DMS53 (cell line): ENCODE measurements around the gene DIS3L.
"Not testable (repeated sequence)": the region's sequence is repeated elsewhere in the genome, so short reads cannot be mapped to it uniquely, and the experiment has no call there.

Source experiments
- DNase-seq: peaks from one replicate; lab custom pipeline; 2025; lab: John Stamatoyannopoulos, UW

Gene DIS3L

DNA sequence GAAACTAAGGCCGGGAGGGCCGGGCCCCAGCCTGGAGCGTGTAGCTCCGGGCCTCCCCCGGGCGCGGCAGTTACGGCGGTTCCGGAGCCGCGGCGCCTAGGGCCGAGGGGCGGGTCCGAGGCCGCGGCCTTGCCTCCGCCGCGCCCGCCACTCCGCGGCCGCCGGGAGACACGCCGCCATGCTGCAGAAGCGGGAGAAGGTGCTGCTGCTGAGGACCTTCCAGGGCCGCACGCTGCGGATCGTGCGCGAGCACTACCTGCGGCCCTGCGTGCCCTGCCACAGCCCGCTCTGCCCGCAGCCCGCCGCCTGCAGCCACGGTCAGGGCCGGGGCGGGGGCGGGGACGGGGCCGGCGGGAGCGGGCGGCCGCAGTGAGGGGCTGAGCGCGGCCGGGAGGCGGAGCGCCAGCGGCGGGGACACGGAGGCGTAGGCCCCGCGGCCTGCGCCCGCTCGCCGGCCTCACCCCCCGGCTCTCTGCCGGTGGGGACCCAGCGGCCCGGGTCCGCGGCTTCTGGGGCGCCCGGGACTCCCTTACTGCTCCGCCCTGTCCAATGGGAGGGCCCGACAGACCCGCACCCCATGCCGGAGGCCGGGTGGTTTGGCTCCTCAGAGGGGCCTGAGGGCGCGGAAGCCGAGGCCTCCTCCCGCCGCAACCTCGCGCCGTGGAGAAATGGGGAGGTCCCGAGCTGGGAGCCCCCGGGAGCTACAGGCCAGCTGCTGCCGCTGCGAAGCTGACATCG lies at the start of gene DIS3L:
Gene DIS3L (plus strand): TSS at position 150 of the 738 bp plus-strand sequence. CDS start 29 bp downstream, at position 179.
- DNase-seq: peak; percentile 86

DNA sequence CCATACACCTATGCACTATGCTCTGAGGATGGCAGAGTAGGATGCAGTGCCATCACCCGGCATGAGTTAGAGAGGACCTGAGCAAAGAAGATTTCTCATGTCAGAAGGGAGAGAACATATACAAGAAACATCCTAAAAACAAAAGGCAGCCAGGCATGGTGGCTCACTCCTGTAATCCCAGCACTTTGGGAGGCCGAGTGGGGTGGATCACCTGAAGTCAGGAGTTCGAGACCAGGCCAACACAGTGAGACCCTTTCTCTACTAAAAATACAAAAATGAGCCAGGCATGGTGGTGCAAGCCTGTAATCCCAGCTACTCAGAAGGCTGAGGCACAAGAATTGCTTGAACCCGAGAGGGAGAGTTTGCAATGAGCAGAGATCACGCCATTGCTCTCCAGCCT lies 47.5 kb upstream of the DIS3L start:
- DNase-seq: not testable (repeated sequence)

DNA sequence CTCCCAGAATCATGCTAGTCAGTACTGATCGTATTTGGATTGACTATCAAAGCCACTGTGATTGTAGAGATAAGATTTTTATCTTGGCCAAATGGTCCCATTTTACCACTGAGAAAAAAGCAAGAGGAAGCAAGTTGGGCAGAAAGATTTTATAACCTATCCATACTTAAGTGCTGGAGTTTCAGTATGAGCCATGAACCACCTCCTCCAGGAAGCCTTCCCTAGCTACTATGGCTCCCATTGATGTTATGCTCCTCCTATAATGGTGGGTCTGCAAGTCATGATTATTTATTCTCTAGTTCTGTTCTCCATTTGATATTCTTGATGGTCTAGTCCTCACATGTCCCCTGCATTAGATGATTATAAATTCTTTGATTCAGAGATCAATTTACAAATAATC lies 46.4 kb upstream of the DIS3L start:
- no peak for DNase-seq

DNA sequence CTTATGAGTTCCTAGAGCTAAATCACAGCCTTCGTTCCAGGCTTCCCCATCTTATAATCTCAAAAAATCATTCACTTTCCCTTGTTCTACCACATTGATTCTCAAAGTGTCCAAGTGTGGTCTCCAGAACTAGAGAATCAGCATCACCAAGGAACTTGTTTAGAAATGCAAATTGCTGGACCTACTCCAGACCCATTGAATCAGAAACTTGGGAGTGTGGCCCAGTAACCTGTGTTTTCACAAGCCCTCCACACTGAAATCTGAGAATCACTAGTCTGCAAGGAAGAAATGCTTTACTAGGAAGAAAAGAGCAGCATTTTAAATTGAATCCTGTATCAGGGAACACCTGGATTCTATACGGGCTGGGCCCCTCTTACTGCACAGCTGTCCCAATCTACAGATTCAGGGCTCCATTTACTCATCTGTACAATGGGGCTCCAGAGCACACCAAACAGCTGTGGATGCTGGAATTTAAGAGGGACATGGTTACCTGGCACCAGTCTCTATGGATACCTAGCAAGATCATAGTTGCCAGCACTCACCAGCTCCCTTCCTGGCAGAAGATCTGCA lies 43.7 kb upstream of the DIS3L start:
- DNase-seq: no peak

DNA sequence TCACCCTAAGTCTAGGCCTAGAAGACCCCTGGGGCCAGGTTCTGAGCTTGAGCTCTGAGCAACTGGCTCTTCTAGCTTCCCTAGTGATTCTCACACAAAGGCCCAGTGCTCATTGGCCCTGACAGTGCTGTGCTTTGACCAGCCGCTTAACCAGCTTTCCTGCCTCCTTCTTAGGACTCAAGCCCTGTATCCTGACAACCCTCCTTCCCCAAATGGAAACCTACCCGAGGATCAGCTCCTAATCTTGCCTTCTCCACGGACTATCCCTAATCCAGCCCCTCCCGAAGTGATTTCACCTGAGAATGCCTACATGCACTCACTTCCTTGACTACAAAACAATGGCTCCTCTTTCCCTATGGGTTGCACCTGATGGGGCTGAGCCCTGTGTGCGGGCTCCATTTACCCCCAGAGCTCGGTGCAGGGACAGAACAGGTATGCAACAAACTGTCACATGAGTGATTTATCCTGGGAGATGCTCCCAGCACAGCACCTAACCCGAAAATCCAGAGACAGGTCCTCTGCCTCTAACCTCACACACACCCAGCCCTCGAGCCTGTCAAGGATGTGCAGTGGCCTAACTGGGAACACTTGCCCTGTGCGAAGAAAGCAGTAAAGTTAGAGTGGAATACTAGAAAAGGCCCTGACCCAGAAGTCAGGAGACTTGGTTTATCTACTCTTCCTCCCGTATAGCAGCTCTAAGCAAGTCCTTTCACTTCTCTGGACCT lies 42.1 kb upstream of the DIS3L start:
- DNase-seq: no peak

DNA sequence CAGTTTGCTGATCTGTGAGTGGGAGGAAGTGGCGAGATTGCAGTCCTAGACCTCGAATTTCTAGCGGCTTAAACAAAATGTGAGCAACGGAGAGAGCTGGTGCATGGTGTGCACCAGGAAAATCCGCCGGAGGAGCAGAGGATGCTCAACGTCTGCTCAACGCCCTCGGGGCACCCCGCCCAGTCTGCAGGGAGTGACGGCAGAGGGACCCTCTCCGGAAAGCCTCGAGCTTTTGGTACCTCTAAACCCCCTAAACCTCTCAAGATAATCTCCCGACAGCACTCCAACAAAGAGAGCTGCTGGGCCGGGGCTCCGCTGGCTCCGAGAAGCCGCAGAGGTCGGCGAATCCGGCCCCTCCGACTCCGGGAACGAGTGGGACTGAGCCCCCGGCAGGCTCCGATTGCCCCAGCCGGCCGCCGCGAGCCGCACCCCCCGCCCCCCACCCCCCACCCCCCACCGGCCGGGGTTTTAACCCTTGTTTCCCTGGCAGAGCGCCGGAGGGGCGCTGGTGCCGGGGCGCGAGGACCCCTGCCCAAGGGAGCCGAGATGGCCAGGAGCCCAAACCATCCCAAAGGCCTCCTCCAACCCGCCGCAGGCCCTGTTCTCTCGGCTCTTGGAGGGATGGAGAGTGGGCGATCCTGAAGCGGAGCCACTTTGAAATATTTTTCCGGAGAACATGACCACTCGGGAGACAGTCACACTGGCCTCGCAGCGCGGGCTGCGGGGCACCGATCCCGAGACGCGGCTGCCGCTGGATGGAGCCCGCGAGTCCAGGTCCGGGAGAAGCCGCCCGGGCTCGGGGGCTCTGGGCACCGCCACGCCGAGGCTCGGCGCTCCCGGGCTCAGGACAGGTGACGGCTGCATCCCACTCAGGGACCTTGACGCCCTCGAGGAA lies 41.3 kb upstream of the DIS3L start:
- DNase-seq: peak; percentile 73

DNA sequence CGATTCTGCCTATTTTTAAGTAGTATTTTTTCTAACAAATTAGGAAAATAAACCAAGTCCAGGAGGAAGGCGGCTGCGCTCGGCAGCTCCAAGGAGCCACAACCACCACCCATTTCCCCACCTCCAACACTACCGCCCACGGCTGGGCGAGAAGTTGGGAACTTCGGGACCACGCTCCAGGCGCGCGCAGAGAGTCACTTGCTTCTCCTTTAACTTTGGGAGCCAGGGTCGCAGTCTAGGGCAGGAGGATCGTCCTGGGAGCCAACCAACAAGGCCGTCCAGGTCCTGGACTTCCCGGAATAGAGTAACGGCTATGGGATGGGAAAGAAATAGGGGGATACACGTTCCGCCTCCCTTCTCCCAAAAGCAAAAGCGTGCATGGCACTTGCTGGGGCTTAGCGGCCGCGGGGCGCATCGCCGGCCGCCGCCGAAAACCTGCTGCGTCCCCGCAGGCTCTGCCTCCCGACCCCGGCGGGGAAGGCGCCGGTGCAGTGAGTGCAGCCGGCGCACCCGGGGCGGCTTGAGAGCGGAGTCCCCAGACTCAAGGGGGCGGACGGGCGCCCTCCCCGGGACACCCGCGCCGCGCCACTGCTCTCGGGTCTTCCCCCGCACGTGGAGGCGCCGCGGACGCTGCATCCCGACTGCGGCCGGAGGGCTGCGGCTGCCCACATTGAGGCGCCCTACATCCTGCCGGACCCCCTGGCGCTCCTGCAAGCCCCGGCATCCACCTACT lies 40.5 kb upstream of the DIS3L start:
- peak; percentile 55 for DNase-seq

DNA sequence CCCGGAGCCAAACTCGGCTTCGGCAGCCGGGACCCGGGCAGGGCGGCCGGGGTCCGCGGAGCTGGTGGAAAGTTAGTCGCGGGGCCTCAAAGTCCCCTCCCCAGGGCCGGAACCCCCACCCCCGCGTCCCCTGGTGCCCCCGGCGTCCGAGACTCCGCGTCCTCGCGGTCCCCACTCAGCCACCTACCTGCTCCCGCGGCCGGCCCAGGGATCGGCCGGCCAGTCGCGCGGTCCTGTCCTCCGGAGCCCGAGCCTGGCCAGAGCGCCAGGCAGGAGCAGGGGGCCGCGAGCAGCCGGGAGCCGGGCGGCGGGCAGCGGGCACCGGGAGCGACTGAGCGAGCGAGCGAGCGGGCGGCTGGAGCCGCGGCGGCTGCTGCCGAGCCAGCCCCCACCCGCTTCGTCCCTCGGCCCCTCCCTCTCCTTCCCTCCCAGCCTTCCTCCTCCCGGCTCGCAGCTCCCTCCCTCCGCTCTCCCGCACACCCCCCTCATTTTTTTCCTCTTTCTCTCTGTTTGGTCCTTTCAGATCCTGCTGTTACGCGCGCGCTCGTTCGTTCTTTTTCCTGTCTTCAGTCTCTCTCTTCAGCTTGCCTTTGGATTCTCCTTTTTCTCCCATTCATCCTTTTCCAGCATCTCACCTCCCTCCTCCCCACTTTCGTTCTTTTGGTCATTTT lies 39.8 kb upstream of the DIS3L start, which contains the start of gene MEGF11:
Gene MEGF11 (minus strand): TSS at position 333 of the 671 bp plus-strand sequence. CDS start 125,347 bp downstream, outside the sequence.
- DNase-seq: peak; percentile 70

DNA sequence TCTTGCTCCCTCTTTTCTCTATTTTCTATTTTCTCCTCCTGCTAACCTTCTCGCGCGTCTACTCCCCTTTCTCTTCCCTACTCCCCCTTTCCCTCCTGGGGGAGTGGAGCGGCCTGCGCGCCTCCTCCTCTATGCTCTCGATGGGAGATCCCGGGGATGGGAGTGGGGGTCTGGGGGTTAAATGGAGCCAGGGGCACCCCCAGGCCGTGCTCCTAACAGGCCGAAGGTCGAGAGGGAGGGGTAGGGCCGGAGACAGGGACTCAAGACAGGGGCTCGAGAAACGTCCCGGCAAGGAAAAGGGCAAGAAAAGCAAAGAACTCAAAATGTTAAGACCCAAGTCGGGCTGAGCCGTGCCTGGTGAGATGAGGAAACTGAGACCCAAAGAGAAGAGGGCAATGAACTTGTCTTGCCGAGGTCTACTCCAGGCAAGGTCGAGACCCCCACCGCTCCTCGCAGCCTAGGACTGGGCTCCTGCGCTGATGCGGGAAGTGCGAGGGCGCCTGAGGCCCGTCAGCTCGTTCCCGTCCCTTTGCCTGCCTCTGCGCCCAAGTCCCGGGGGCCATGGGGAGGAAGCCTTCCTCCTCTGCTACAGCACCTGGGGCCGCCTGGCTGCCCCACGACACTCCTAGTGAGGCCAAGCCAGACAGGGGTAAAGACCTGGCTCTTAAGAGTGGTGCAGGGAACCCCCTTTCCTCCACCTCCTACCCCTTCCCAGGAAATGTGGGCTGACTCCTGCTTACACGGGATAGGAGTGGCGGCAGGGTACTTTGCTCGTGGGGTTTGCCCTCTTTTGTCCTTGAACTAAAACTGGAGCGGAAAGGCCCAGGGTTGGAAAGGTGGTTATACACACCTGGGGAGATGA lies 39.0 kb upstream of the DIS3L start:
- DNase-seq: no peak

DNA sequence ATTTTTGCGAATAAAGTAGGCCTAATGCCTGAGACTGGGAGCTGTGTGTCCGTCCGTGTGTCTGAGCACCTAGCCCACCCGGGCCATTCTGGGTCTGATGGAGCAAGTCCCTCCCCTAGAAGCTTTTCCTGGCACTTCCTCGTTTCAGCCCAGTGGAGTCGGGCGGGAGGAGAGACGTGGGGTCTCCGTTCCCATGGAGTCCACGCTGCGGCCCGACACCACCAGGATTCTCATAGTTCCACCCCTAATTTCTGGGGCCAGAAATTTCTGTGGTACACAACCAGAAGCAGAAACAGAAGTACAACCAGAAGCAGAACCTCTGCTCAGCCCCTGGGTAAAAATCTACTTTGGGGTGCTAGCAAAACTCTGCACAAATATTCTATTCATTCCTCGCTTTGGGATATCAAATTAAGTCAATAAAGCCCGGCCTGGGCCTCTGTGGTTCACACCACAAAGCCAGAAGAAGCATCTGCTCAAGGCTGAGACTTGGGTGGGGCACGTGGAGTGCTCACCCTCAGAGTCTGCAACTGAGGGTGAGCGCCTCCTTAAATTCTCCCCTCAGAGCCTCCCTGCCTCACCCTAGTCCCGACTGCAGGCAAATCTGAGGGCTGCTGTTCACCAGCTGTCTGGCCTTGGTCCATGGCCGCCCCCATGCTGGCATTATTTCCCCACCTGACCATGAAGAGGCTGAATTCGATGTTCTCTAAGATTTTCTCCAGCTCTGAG lies 38.3 kb upstream of the DIS3L start:
- no peak for DNase-seq

DNA sequence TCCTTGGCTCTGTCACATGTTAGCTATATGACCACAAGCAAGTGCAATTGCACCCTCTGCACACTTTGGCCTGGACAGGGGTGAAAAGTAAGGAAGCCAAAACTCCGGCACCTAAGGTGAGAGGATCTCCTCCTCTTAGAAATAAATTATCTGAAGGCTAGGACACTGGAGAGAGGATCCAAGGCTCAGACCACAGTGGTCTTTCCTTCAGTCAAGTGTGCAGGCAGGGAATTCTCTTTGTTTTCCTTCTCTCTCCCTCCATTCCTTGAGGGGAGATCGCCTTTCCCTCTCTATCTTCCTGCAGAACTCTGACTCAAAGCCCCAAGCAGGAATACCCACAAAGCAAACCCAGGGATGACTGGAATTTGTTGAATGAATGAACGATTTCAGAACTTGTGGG lies 36.7 kb upstream of the DIS3L start:
- DNase-seq: no peak

DNA sequence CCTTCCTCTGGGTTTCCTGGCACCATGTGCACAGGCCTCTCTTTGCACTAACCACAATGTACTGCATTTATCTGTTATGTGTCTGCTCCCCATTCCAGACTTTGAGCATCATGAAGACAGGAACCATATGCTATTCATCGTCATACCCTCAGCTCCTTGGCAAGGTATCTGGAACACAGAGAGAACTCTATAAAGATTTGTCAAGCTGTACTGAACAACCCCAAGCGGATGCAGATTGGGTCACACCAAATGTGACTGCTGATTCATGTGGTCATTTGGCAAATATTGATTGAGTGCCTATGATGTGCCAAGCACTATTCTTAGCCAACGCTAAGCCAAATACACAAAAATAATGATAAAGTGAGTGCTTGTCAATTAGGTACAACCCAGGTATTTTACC lies 32.3 kb upstream of the DIS3L start:
- no peak for DNase-seq

DNA sequence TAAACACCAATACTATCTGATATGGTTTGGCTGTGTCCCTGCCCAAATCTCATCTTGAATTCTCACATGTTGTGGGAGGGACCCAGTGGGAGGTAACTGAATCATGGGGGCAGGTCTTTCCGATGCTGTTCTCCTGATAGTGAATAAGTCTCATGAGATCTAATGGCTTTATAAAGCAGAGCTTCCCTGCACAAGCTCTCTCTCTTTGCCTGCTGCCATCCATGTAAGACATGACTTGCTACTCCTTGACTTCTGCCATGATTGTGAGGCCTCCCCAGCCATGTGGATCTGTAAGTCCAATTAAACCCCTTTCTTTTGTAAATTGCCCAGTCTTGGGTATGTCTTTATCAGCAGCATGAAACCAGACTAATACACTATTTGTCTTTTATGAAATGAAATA lies 30.5 kb upstream of the DIS3L start:
- DNase-seq: not testable (repeated sequence)

DNA sequence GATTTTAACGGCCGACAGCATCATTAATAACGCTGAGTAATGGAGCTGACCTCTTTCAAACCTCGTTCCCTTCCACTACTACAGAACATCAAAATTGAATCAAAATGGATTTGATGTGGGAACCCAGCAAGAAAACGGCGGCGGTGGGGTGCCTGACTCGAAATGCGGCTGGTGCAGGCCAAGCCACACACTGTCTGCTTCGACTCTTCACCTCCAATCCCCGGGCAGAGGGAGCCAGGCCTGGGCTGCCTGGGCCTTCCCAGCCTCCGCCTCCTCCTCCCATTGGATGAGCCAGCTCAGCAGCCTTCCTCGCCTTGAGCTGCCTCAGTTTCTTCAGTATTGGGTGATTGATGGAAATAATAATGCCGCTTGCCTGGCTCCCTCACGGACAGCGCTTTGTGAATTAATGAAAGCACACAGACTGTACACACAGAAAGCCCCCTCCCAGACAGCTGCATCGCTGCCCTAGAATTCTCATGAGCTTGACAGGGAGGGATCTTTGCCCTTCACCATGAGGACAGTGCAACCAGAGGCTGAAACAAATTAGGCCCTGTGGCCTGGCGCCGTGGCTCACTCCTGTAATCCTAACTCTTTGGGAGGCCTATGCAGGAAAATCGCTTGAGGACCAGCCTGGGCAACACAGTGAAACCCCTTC lies 28.4 kb upstream of the DIS3L start:
- DNase-seq: no peak

DNA sequence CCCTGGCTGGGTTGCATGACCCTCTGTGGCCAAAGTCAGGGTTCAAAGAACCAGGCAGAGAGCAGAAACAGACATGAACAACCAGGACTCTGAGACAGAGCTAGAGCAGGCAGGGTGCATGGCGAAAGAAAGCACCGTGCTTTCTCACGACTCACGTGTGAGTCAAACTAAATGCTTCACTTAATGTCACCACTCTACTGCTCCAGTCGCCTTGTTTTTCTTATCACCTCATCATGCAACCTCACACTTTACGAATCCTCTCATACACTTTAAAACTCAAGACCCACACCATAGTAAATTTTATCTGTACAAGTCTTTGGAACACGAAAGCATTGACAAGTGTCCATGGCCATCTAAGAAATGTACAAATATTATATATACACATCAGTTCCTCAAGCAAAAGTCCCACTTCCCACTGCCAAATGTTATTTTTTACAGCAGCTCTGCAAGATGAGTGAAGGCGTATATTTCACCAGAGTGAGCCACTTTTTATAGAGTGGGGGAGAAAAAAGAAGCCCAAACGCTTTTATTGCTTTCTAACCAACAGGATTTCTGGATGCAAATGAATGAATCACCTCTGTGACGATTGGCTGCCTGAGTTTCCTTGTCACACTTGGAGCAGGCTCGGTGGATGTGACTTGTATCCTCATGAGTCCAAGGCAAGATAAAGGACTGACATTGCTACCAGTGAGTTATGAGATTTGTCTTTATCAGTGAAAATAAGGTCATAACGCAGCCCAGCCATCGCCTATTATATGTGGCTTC lies 23.9 kb upstream of the DIS3L start:
- DNase-seq: peak; percentile 65

DNA sequence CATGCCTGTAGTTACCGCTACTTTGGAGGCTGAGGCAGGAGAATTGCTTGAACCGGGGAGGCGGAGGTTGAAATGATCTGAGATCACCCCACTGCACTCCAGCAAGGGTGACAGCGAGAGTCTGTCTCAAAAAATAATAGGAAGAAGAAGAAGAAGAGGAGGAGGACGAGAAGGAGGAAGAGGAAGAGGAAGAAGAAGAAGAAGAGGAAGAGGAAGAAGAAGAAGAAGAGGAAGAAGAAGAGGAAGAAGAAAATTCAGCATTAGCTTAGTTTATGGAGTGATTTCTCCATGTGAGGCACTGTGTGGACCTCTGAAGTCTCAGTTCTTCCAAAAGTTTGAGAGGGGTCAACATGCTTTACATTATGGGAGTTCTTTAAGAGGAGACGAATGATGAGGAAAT lies 22.4 kb upstream of the DIS3L start:
- no peak for DNase-seq

DNA sequence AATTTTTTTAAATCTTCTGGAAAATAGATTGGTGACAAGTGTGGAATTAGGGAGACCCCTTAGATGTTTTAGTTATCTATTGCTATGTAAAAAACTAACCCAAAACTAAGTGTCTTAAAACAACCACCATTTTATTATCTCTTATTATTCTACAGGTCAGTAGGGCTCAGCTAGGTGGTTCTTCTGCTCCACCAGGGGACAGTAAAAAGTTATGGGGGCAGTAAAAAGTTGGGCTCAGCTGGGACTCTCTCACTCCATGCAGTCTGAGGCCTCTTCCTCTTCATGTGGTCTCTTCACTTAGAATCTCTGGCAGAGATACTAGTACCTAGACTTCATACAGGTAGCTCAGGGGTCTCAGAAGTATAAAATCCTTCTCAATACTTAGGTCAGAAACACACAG lies 18.0 kb upstream of the DIS3L start:
- DNase-seq: no peak

DNA sequence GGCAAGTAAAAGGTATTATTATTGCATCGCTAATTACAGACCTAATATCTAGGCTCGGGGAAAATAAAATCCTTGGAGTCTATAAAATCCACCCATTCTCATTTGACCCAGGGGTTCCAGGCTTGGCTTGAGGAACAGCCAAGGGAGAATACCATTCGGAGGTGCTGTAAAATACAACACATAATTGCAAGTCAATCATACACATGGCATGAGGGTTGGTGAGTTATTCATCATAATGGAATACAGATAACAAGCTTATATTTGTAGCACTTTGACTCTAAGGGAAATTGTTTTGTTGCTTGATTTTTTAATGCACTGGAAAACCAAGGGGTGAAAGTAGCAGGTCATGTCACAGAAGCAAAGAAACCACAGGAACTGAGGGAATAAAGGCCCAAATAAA lies 16.8 kb upstream of the DIS3L start:
- DNase-seq: no peak
